ENCODE data around the gene FABP7.

DNA sequence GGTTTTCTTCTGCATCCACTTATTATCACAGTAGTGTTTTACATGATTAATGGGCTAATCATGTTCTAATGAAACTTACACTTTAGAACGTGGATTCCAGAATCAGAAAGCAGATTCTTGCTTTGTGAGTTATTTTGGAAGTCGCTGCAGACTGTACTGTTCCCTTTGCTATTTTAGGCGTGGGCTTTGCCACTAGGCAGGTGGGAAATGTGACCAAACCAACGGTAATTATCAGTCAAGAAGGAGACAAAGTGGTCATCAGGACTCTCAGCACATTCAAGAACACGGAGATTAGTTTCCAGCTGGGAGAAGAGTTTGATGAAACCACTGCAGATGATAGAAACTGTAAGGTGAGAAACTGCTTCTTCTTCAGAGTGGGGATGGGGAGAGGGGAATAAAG lies 598 bp downstream of the FABP7 start:
- no peak for TF ChIP-seq POLR2A (IDR thresholded peaks at IDR 0.05; ENCODE audit: low read depth)
- TF ChIP-seq, protein P1, sequence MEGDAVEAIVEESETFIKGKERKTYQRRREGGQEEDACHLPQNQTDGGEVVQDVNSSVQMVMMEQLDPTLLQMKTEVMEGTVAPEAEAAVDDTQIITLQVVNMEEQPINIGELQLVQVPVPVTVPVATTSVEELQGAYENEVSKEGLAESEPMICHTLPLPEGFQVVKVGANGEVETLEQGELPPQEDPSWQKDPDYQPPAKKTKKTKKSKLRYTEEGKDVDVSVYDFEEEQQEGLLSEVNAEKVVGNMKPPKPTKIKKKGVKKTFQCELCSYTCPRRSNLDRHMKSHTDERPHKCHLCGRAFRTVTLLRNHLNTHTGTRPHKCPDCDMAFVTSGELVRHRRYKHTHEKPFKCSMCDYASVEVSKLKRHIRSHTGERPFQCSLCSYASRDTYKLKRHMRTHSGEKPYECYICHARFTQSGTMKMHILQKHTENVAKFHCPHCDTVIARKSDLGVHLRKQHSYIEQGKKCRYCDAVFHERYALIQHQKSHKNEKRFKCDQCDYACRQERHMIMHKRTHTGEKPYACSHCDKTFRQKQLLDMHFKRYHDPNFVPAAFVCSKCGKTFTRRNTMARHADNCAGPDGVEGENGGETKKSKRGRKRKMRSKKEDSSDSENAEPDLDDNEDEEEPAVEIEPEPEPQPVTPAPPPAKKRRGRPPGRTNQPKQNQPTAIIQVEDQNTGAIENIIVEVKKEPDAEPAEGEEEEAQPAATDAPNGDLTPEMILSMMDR (IDR thresholded peaks at IDR 0.05): no peak
- no peak for TF ChIP-seq EP300 (IDR thresholded peaks at IDR 0.05)

All from esophagus muscularis mucosa (tissue), 4 donors.